ENCODE results near the gene GPANK1. TPM values are rescaled to one million over a fixed set of nuclear protein-coding genes. Genes with fewer than 3 reads are reported as not detected.

GPANK1 gene
- total and polyA plus RNA-seq, 9 of the 15 experiments (the other 6 are each of a cell fraction or from before 2014, with no cell fraction given): 32.2 to 111 (median 46.3) TPM

GRCh38 chr6:31651602-31652191, 13.1 kb downstream of the GPANK1 start (continued):
- peak in 1 of 2 experiments; percentile 75; a peak in 2 of 4 replicates for TF ChIP-seq MAZ (CRISPR knock-in tag; conservative IDR thresholded peaks at IDR 0.05 in 1 of 2, IDR thresholded peaks at IDR 0.05 in 1 of 2)
- TF ChIP-seq SRF (CRISPR knock-in tag; IDR thresholded peaks at IDR 0.05): no peak
- TF ChIP-seq, protein P1, sequence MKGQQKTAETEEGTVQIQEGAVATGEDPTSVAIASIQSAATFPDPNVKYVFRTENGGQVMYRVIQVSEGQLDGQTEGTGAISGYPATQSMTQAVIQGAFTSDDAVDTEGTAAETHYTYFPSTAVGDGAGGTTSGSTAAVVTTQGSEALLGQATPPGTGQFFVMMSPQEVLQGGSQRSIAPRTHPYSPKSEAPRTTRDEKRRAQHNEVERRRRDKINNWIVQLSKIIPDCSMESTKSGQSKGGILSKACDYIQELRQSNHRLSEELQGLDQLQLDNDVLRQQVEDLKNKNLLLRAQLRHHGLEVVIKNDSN (CRISPR knock-in tag; IDR thresholded peaks at IDR 0.05): peak; percentile 24; the same call in 1 of the 2 replicates
- TF ChIP-seq, protein P2, sequence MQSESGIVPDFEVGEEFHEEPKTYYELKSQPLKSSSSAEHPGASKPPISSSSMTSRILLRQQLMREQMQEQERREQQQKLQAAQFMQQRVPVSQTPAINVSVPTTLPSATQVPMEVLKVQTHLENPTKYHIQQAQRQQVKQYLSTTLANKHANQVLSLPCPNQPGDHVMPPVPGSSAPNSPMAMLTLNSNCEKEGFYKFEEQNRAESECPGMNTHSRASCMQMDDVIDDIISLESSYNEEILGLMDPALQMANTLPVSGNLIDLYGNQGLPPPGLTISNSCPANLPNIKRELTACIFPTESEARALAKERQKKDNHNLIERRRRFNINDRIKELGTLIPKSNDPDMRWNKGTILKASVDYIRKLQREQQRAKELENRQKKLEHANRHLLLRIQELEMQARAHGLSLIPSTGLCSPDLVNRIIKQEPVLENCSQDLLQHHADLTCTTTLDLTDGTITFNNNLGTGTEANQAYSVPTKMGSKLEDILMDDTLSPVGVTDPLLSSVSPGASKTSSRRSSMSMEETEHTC (IDR thresholded peaks at IDR 0.05): peak; percentile 82
- no peak for TF ChIP-seq NONO (IDR thresholded peaks at IDR 0.05; ENCODE audit: low read depth in 2 of 2, low read length in 1 of 2)
- peak; percentile 99 for TF ChIP-seq BHLHE40 (IDR thresholded peaks at IDR 0.05; ENCODE audit: low read length)
- 0 out of 2 replicates have a peak, but pooled peaks have one; percentile 73 for TF ChIP-seq KAT7 (CRISPR knock-in tag; IDR thresholded peaks at IDR 0.05; ENCODE audit: borderline replicate concordance)
- TF ChIP-seq NEUROD1 (IDR thresholded peaks at IDR 0.05; ENCODE audit: borderline replicate concordance, low read depth, low read length, partially characterized antibody): no peak
- no peak for TF ChIP-seq MIER1 (IDR thresholded peaks at IDR 0.05; ENCODE audit: low read depth)
- TF ChIP-seq CHD4 (IDR thresholded peaks at IDR 0.05; ENCODE audit: insufficient read depth, insufficient replicate concordance, low read depth, low read length, poor library complexity, severe bottlenecking): no peak
- TF ChIP-seq PHTF2 (CRISPR knock-in tag; IDR thresholded peaks at IDR 0.05): 0 out of 2 replicates have a peak, but pooled peaks have one; percentile 12
- 0 out of 4 replicates have a peak, but pooled peaks of 1 of the 2 experiments have one; percentile 33 for TF ChIP-seq MLX (CRISPR knock-in tag; conservative IDR thresholded peaks at IDR 0.05)
- 0 out of 2 replicates have a peak, but pooled peaks have one; percentile 72 for TF ChIP-seq HDGF (IDR thresholded peaks at IDR 0.05)
- TF ChIP-seq, protein P3, sequence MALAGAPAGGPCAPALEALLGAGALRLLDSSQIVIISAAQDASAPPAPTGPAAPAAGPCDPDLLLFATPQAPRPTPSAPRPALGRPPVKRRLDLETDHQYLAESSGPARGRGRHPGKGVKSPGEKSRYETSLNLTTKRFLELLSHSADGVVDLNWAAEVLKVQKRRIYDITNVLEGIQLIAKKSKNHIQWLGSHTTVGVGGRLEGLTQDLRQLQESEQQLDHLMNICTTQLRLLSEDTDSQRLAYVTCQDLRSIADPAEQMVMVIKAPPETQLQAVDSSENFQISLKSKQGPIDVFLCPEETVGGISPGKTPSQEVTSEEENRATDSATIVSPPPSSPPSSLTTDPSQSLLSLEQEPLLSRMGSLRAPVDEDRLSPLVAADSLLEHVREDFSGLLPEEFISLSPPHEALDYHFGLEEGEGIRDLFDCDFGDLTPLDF (CRISPR knock-in tag; IDR thresholded peaks at IDR 0.05): peak; percentile 65; the same call in 1 of the 2 replicates
- TF ChIP-seq ELF4 (CRISPR knock-in tag; IDR thresholded peaks at IDR 0.05): peak; percentile 29; the same call in 1 of the 2 replicates
- peak; percentile 91 for TF ChIP-seq THAP12 (CRISPR knock-in tag; IDR thresholded peaks at IDR 0.05)
